CD4-positive, CD25-positive, alpha-beta regulatory T cell (primary cell): ENCODE measurements around the gene CAMK2D. TPM values are rescaled to one million over a fixed set of nuclear protein-coding genes. Genes with fewer than 3 reads are reported as not detected.
"Not testable (repeated sequence)": the region's sequence is repeated elsewhere in the genome, so short reads cannot be mapped to it uniquely, and the experiment has no call there.

Source experiments
- ATAC-seq, 2 donors: fragments of 150-1000 bp; cut with Tn5 transposase; one replicate each; pipeline ENCODE4 v1.10.0; 2021; ENCODE audit warnings: low read depth in 2 of 2, moderate number of reproducible peaks in 2 of 2, moderate library complexity in 1 of 2
- DNase-seq, 3 donors: peaks; one replicate each; pipeline versions ENCODE4 v3.0.0 to v3.0.0-alpha.2; 2012 to 2022; ENCODE audit warnings: mixed read lengths in 1 of 3
- H3K27ac ChIP-seq: one replicate; pipeline ENCODE4 v1.7.0; 2013; ENCODE audit warnings: mild to moderate bottlenecking, low read length; ENCODE audit not compliant: insufficient read depth, poor library complexity, severe bottlenecking
- H3K27me3 ChIP-seq: one replicate; pipeline ENCODE4 v1.7.0; 2013; ENCODE audit warnings: low read length; ENCODE audit not compliant: control insufficient read depth, insufficient read depth
- H3K36me3 ChIP-seq: one replicate; pipeline ENCODE4 v1.7.0; 2013; ENCODE audit warnings: mild to moderate bottlenecking, low read length, moderate library complexity; ENCODE audit not compliant: control insufficient read depth, insufficient read depth
- H3K4me1 ChIP-seq: 2 replicates; pipeline ENCODE4 v1.7.0; 2013; ENCODE audit warnings: mild to moderate bottlenecking, low read length; ENCODE audit not compliant: insufficient read depth, control insufficient read depth, poor library complexity, severe bottlenecking
- H3K4me3 ChIP-seq: one replicate; pipeline ENCODE4 v1.7.0; 2013; ENCODE audit warnings: low read depth, mild to moderate bottlenecking, low read length, moderate library complexity
- H3K9me3 ChIP-seq, 2 experiments: 1 replicate in 1 of 2; 2 replicates in 1 of 2; pipeline ENCODE4 v1.7.0; 2013; ENCODE audit warnings: low read length in 2 of 2, mild to moderate bottlenecking in 1 of 2, moderate library complexity in 1 of 2; ENCODE audit not compliant: control insufficient read depth in 2 of 2
- H3K27ac Mint-ChIP-seq, 3 donors: one replicate each; pipeline ENCODE4 v1.8.0; 2020 to 2022; ENCODE audit warnings: mild to moderate bottlenecking in 3 of 3, mixed read lengths in 3 of 3, moderate library complexity in 2 of 3
- H3K27me3 Mint-ChIP-seq: one replicate; pipeline ENCODE4 v1.8.0; 2022; ENCODE audit warnings: mild to moderate bottlenecking, mixed read lengths
- H3K36me3 Mint-ChIP-seq: one replicate; pipeline ENCODE4 v1.8.0; 2020; ENCODE audit warnings: mixed read lengths
- H3K4me1 Mint-ChIP-seq, 4 donors: one replicate each; pipeline ENCODE4 v1.8.0; 2020 to 2022; ENCODE audit warnings: mixed read lengths in 4 of 4, mild to moderate bottlenecking in 1 of 4
- H3K4me3 Mint-ChIP-seq, 4 donors: one replicate each; pipeline ENCODE4 v1.8.0; 2020 to 2022; ENCODE audit warnings: mild to moderate bottlenecking in 4 of 4, mixed read lengths in 4 of 4, moderate library complexity in 3 of 4
- H3K9me3 Mint-ChIP-seq, 7 donors: one replicate each; pipeline ENCODE4 v1.8.0; 2020 to 2022; ENCODE audit warnings: mixed read lengths in 7 of 7, mild to moderate bottlenecking in 3 of 7, moderate library complexity in 2 of 7
- polyA plus RNA-seq, 4 donors: library from polyadenylated mRNA; unstranded; fragments of 300-500 nt; fragmentation: Illumina TruSeq; gene quantifications; one replicate each; pipeline ENCODE4 v1.2.3, GENCODE V29; 2021
- total RNA-seq: library from RNA; stranded (reverse); gene quantifications from one replicate; pipeline ENCODE4 v1.2.3, GENCODE V29; 2022

The CAMK2D gene
- total and polyA plus RNA-seq, 5 donors from 2014 or later, result 24.5 to 42.7 (median 26.2) TPM

DNA sequence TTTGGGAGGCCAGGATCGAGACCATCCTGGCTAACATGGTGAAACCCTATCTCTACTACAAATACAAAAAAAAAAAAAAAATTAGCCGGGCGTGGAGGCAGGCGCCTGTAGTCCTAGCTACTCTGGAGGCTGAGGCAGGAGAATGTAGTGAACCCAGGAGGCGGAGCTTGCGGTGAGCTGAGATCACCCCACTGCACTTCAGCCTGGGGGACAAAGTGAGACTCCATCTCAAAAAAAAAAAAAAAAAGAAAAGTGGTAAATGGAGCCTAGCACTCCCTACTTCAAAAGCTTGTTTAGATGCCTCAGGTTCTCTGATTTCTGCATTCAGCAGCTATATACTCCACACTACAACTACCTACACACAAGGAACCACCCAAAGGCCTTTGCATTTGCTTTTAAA lies 56.4 kb downstream of the CAMK2D start:
- H3K4me1 Mint-ChIP-seq, result peaks cover 20 to 57% (median 33%) of the 10 kb centered on the region in 4 donors
- not testable (repeated sequence) for H3K27ac Mint-ChIP-seq, H3K27me3 Mint-ChIP-seq

DNA sequence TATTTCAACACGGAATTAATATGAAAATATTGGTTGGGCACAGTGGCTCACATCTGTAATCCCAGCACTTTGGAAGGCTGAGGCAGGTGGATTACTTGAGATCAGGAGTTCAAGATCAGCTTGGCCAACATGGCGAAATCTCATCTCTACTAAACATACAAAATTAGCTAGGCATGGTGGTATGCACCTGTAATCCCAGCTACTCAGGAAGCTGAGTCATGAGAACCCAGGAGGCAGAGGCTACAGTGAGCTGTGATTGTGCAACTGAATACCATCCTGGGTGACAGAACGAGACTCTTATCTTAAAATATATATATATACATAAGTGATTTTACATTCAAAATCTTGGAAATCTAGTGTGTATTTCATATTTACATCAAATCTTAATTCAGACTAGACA lies 58.9 kb downstream of the CAMK2D start:
- not testable (repeated sequence) for H3K27ac ChIP-seq, H3K9me3 ChIP-seq, DNase-seq, H3K27ac Mint-ChIP-seq, H3K9me3 Mint-ChIP-seq, H3K27me3 ChIP-seq, H3K36me3 ChIP-seq, H3K4me1 ChIP-seq, H3K4me3 ChIP-seq, H3K27me3 Mint-ChIP-seq, ATAC-seq
- peaks cover 16% of the 10 kb centered on the region for H3K36me3 Mint-ChIP-seq
- peaks cover 26 to 53% (median 33%) of the 10 kb centered on the region in 4 donors for H3K4me1 Mint-ChIP-seq
- H3K4me3 Mint-ChIP-seq, result peak overlapping the region in 1 of 4 donors; percentile 78

More for the DNA sequence above, 56.4 kb downstream of the CAMK2D start:
- ATAC-seq, H3K27me3 ChIP-seq, DNase-seq, H3K36me3 ChIP-seq, H3K4me3 Mint-ChIP-seq, H3K9me3 Mint-ChIP-seq, H3K9me3 ChIP-seq, H3K4me3 ChIP-seq, H3K27ac ChIP-seq, H3K4me1 ChIP-seq: not testable (repeated sequence)
- peaks cover 20% of the 10 kb centered on the region for H3K36me3 Mint-ChIP-seq

DNA sequence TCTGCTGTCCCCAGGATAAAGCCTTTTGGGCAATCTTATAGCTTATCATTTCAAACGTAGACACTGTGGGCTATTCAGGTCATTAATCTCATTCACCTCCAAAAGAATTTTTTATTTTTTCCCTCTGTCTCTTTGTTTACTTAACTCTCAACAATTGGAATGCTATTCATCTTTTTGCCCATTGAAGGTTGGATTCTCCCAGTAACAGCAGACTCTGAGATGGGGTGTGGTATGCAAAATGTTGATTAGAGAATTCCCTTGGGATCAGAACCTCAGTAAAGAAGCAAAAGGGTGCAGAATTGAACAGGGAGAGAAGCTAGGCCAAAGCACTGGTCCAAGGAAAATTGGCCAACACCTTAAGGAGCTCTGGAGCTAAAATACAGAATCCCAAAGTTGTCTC lies 60.4 kb downstream of the CAMK2D start:
- H3K4me3 ChIP-seq, result no peak overlapping the region
- ATAC-seq (no peak), DNase-seq (no peak)
- peaks cover 18 to 43% (median 26%) of the 10 kb centered on the region in 4 donors for H3K4me1 Mint-ChIP-seq
- no peak overlapping the region for H3K27ac Mint-ChIP-seq
- peaks cover 16% of the 10 kb centered on the region for H3K36me3 Mint-ChIP-seq
- H3K4me1 ChIP-seq, result no peaks in the 10 kb centered on the region
- no peaks in the 10 kb centered on the region for H3K27me3 ChIP-seq
- no peaks in the 10 kb centered on the region for H3K9me3 Mint-ChIP-seq
- no peak overlapping the region for H3K27ac ChIP-seq
- H3K9me3 ChIP-seq, result no peaks in the 10 kb centered on the region
- H3K36me3 ChIP-seq, result no peaks in the 10 kb centered on the region
- H3K4me3 Mint-ChIP-seq, result no peak overlapping the region
- H3K27me3 Mint-ChIP-seq, result no peaks in the 10 kb centered on the region

DNA sequence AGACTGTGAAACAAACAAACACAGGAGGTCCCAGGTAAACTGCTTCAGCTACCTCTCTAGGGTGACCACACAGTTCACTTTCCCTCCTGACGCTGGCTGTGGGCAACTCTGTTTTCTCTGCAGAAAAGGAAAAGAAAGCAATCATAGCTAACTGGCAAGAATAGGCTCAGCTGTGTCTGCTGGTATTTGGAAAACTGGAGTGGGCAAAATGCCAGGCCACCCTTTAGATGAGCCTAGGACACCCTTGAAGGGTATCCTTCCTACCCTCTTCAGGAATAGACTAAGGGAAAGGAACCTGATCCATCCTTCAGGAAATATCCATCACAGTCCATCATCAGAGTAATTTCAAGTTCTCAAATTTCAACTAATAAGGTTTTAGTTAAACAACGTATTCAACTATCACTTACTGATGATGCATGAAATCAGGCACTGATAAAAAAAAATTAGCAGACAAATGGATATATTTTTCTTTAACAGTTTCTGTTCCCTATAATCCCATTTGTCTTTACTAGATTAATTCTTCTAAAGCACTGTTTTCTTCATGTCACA lies 60.9 kb downstream of the CAMK2D start:
- Mint-ChIP-seq H3K4me1 (peaks cover 18 to 38% (median 25%) of the 10 kb centered on the region in 4 donors), H3K9me3 (no peaks in the 10 kb centered on the region), H3K4me3 (no peak overlapping the region), H3K27ac (peak overlapping the region in 2 of 3 donors; percentile 21 to 58), H3K36me3 (peaks cover 16% of the 10 kb centered on the region), H3K27me3 (no peaks in the 10 kb centered on the region)
- Histone ChIP-seq H3K27ac (no peak overlapping the region), H3K4me3 (no peak overlapping the region), H3K9me3 (no peaks in the 10 kb centered on the region), H3K4me1 (no peaks in the 10 kb centered on the region), H3K36me3 (no peaks in the 10 kb centered on the region), H3K27me3 (no peaks in the 10 kb centered on the region)
- no peak for DNase-seq
- ATAC-seq, result no peak

DNA sequence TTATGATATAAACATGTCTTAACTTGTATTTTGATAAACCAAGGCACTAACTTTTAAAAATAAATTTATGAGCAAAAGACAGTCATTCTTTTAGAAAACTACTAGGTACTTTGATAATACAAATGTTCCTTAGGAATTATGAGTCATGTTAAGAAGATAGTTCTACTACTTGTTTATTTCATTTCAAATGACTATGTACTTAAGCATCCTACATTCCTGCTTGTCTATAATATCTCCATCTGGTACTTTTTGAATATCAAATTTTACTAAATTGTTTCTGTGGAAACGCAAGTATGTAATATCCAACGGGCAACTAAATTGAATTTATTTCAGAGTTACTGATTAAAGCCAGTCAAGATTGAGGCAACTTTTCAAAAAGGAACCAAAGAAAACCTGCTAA lies 61.8 kb downstream of the CAMK2D start:
- ATAC-seq (no peak), DNase-seq (no peak)
- Histone ChIP-seq H3K27me3 (no peaks in the 10 kb centered on the region), H3K36me3 (no peaks in the 10 kb centered on the region), H3K27ac (no peak overlapping the region), H3K9me3 (no peaks in the 10 kb centered on the region), H3K4me1 (no peaks in the 10 kb centered on the region), H3K4me3 (no peak overlapping the region)
- no peaks in the 10 kb centered on the region for H3K9me3 Mint-ChIP-seq
- H3K4me1 Mint-ChIP-seq, result peaks cover 18 to 33% (median 24%) of the 10 kb centered on the region in 4 donors
- H3K36me3 Mint-ChIP-seq, result peaks cover 16% of the 10 kb centered on the region
- no peak overlapping the region for H3K27ac Mint-ChIP-seq
- no peak overlapping the region for H3K4me3 Mint-ChIP-seq
- H3K27me3 Mint-ChIP-seq, result no peaks in the 10 kb centered on the region

DNA sequence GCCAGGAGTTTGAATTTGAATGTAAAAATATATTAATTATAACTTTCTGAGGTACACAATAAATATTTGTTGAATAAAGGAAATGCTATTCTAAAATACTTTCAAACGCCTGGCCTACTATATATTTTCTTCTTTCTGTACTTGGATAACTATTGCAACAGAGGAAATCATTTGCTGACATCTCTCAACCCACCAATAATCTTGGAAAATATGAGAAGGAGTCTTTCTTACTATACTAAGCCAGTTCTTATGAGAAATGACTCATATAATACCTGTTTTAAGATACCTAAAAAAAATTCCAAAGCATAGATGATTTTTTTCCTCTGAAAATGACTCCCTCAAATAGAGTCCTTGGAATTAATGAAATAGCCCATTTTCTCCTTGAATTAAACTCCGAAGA lies 64.1 kb downstream of the CAMK2D start:
- peaks cover 9% of the 10 kb centered on the region for H3K4me1 ChIP-seq
- Mint-ChIP-seq H3K36me3 (peaks cover 16% of the 10 kb centered on the region), H3K27me3 (no peaks in the 10 kb centered on the region), H3K4me1 (peaks cover 20 to 42% (median 30%) of the 10 kb centered on the region in 4 donors), H3K9me3 (no peaks in the 10 kb centered on the region), H3K4me3 (no peak overlapping the region), H3K27ac (no peak overlapping the region)
- H3K4me3 ChIP-seq, result no peak overlapping the region
- H3K9me3 ChIP-seq, result no peaks in the 10 kb centered on the region
- H3K27ac ChIP-seq, result no peak overlapping the region
- no peaks in the 10 kb centered on the region for H3K36me3 ChIP-seq
- DNase-seq (no peak), ATAC-seq (no peak)
- no peaks in the 10 kb centered on the region for H3K27me3 ChIP-seq

DNA sequence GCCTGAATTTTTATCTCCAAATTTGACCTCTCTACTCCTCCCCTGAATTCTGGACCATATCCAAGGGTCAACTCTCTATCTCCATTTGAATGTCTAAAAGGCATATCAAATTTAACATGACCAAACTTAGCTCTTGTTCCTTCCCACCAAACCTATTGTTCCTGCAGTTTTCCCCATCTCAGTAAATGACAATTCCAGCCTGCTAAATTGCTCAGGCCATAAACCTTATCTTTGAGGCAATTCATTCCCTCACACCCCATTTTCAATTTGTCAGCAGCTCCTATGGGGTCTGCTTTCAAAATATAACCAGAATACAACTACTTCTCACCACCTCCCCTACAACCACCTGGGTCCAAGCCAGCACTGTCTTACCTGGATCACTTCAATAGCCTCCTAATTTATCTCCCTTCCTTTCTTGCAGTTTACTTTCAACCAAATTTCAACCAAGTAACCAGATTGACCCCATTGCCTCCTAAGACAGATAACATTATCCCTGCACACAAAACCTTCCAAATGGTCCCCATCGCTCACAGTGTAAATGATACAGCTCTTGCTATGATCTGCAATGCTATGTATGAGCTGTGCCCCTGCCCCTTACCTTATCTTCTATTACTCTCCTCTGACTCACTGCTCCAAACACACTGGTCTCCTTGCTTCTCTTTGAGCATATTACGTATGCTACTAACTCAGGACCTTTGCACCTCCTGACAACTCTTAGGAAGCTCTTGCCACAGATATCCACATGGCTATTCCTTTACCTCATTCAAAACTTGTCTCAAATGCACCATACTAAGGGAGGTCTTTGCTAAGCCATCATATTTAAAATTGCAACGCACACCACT lies 66.0 kb downstream of the CAMK2D start:
- H3K27ac ChIP-seq, result no peak overlapping the region
- no peak for ATAC-seq
- no peak overlapping the region for H3K4me3 ChIP-seq
- peaks cover 11% of the 10 kb centered on the region for H3K36me3 Mint-ChIP-seq
- H3K4me1 Mint-ChIP-seq, result peaks cover 28 to 36% (median 31%) of the 10 kb centered on the region in 4 donors
- no peaks in the 10 kb centered on the region for H3K27me3 Mint-ChIP-seq
- no peaks in the 10 kb centered on the region for H3K9me3 Mint-ChIP-seq
- no peaks in the 10 kb centered on the region for H3K27me3 ChIP-seq
- H3K9me3 ChIP-seq, result no peaks in the 10 kb centered on the region
- H3K4me1 ChIP-seq, result peaks cover 9% of the 10 kb centered on the region
- no peak overlapping the region for H3K4me3 Mint-ChIP-seq
- H3K27ac Mint-ChIP-seq, result no peak overlapping the region
- H3K36me3 ChIP-seq, result no peaks in the 10 kb centered on the region
- no peak for DNase-seq

DNA sequence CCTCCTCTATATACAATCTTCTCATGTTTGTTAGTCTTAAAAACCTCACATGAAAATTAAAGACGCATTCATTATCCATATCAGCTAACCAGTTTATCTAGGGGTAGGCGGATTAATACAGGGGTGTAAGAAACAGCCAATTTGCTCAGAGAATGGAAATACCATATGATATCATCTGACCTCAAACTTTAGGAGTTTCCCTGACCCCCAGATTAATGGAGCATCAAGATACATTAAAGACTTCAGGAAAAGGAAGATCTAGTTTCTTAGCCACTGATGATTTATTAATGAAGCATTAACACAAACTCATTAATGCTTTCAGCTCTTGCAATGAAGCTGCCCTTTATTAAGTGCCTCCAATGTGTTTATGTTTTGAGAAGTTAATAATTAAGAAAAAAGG lies 67.5 kb downstream of the CAMK2D start:
- Histone ChIP-seq H3K4me3 (no peak overlapping the region), H3K27ac (peak overlapping the region; percentile 36), H3K36me3 (no peaks in the 10 kb centered on the region), H3K9me3 (no peaks in the 10 kb centered on the region), H3K4me1 (peaks cover 9% of the 10 kb centered on the region), H3K27me3 (no peaks in the 10 kb centered on the region)
- ATAC-seq (no peak), DNase-seq (no peak)
- no peak overlapping the region for H3K4me3 Mint-ChIP-seq
- no peaks in the 10 kb centered on the region for H3K27me3 Mint-ChIP-seq
- no peak overlapping the region for H3K27ac Mint-ChIP-seq
- H3K9me3 Mint-ChIP-seq, result no peaks in the 10 kb centered on the region
- peaks cover 29 to 33% (median 31%) of the 10 kb centered on the region in 4 donors for H3K4me1 Mint-ChIP-seq
- peaks cover 7% of the 10 kb centered on the region for H3K36me3 Mint-ChIP-seq
